Measurements from ENCODE around the gene CUZD1. TPM values are rescaled to one million over a fixed set of nuclear protein-coding genes. Genes with fewer than 3 reads are reported as not detected.

CUZD1 gene
- total RNA-seq, 1 experiment from 2014 or later: 2.1 TPM

DNA sequence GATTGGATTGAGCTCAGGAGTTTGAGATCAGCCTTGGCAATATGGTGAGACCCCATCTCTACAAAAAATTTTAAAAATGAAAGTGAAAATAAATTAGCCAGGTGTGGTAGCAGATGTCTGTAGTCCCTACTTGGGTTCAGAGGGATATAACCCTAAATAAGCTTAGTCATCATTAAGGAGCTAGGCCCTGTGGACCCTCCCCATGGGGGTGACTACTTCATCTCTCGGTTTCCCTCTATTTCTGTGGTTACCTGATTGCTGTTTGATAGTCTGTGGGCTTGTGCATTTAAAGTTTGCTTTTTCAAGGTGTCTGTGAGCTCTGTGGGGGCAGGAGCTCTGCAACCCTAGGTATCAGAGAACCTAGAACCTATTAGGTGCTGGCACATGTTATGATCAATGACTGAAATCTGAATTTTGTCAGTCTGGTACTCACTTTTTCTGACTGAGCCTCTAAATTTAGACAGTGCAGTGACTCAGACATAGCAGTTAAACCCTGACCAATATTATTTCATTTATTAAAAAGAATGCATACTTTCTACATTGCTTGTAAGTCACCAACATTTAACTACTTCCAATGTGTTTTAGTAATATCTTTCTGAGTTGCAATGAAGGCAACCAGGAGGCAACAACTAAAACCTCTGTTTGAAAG lies 8.1 kb upstream of the CUZD1 start:
- Histone ChIP-seq H3K9me3 (ENCODE audit: low read depth, low read length, poor library complexity, severe bottlenecking) (no peaks in the 10 kb centered on the region), H3K4me3 (ENCODE audit: low read depth, low read length, poor library complexity, severe bottlenecking) (no peak overlapping the region), H3K27me3 (replicated peaks; ENCODE audit: insufficient read depth, low read depth, low read length, poor library complexity) (no peaks in the 10 kb centered on the region), H3K27ac (ENCODE audit: low read depth, low read length, poor library complexity, severe bottlenecking) (no peak overlapping the region), H3K36me3 (ENCODE audit: insufficient read depth, low read length, poor library complexity, severe bottlenecking) (no peaks in the 10 kb centered on the region), H3K4me1 (ENCODE audit: insufficient read depth, low read length, poor library complexity, severe bottlenecking) (no peaks in the 10 kb centered on the region)
- CTCF ChIA-PET: no interaction called here
- POLR2A ChIA-PET (ENCODE audit: low non-redundant PET): no interaction called here
- no peak for DNase-seq (ENCODE audit: low spot score)
- intact Hi-C loops (cut with micrococcal nuclease; ENCODE audit: unreplicated experiment): no loop called here
- BruUV-seq (replicated peaks): no TSS peak
- TF ChIP-seq EZH2 (IDR thresholded peaks at IDR 0.05; ENCODE audit: borderline replicate concordance, low read depth, low read length, poor library complexity, severe bottlenecking): no peak
- TF ChIP-seq, protein P1, sequence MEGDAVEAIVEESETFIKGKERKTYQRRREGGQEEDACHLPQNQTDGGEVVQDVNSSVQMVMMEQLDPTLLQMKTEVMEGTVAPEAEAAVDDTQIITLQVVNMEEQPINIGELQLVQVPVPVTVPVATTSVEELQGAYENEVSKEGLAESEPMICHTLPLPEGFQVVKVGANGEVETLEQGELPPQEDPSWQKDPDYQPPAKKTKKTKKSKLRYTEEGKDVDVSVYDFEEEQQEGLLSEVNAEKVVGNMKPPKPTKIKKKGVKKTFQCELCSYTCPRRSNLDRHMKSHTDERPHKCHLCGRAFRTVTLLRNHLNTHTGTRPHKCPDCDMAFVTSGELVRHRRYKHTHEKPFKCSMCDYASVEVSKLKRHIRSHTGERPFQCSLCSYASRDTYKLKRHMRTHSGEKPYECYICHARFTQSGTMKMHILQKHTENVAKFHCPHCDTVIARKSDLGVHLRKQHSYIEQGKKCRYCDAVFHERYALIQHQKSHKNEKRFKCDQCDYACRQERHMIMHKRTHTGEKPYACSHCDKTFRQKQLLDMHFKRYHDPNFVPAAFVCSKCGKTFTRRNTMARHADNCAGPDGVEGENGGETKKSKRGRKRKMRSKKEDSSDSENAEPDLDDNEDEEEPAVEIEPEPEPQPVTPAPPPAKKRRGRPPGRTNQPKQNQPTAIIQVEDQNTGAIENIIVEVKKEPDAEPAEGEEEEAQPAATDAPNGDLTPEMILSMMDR (conservative IDR thresholded peaks at IDR 0.05; ENCODE audit: low read depth, low read length): no peak

DNA sequence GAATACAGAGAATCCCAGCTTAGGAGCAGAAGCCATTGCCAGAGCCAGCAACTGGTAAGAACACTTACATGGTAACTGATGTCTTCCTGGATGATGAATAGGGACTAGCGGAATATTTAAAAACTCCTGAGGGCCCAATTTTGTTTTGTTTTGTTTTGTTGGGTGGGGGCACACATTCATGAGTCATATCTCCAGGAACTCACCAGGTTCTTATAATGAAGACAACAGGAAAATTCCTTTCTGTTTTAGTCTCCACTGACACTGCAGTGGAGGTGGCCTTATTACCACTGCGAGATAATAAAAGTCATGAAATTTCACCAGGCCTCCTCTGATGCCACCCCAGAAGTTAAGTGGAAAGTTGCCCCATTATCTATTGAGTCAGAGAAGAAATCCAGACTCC lies 6.6 kb upstream of the CUZD1 start:
- Histone ChIP-seq H3K9me3 (ENCODE audit: low read depth, low read length, poor library complexity, severe bottlenecking) (no peaks in the 10 kb centered on the region), H3K4me1 (ENCODE audit: insufficient read depth, low read length, poor library complexity, severe bottlenecking) (no peaks in the 10 kb centered on the region), H3K36me3 (ENCODE audit: insufficient read depth, low read length, poor library complexity, severe bottlenecking) (no peaks in the 10 kb centered on the region), H3K27me3 (replicated peaks; ENCODE audit: insufficient read depth, low read depth, low read length, poor library complexity) (no peaks in the 10 kb centered on the region), H3K4me3 (ENCODE audit: low read depth, low read length, poor library complexity, severe bottlenecking) (no peak overlapping the region), H3K27ac (ENCODE audit: low read depth, low read length, poor library complexity, severe bottlenecking) (no peak overlapping the region)
- intact Hi-C loops (cut with micrococcal nuclease; ENCODE audit: unreplicated experiment): no loop called here
- TF ChIP-seq, protein P1 (conservative IDR thresholded peaks at IDR 0.05; ENCODE audit: low read depth, low read length): no peak
- TF ChIP-seq EZH2 (IDR thresholded peaks at IDR 0.05; ENCODE audit: borderline replicate concordance, low read depth, low read length, poor library complexity, severe bottlenecking): no peak
- ChIA-PET POLR2A (ENCODE audit: low non-redundant PET) (no interaction called here), CTCF (no interaction called here)
- no peak for DNase-seq (ENCODE audit: low spot score)
- no TSS peak for BruUV-seq (replicated peaks)

DNA sequence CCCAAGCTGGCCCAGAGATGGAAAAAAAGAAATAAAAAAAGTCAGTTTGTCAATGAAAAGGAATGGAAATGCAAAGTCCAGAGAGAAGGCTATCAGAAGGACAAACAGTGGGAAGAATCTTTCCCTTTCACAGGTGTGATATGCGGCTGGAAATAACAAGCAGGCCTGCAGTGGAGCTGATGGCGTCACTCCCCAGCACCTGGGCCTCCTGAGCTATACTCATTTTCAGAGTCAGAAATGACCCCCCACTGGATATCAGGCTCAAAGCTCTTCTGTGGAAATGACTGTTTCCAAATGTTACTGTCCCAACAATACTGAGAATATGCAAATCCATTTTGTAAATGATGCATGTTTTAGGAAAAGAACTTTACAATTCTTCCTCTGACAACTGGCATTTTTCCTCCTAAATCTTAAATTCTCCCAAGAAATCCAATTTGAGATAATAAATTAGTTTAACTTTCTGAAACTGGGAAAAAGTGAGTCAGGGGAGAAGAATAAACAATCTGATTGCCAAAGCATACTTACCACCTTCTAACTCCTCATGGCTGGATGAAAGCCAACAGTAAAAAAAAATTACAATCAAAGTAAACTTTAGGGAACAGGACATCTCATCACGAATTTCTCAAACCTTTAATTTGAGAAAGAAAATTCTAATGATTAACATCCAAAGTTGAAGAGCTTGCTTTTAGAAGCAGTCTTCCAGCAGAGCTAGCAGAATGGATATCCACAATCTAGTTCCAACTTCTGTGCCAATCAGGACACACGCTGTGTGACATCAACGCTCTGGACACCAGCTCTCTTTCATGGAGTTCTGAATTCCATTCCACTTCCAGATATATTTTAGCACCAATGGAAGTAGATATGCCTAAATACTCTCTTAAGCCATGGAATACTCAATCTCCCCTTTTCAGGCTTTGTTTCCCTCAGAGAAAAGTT lies 5.3 kb upstream of the CUZD1 start:
- H3K4me1 ChIP-seq (ENCODE audit: insufficient read depth, low read length, poor library complexity, severe bottlenecking): no peaks in the 10 kb centered on the region
- BruUV-seq (replicated peaks): no TSS peak
- no peak overlapping the region for H3K4me3 ChIP-seq (ENCODE audit: low read depth, low read length, poor library complexity, severe bottlenecking)
- H3K36me3 ChIP-seq (ENCODE audit: insufficient read depth, low read length, poor library complexity, severe bottlenecking): no peaks in the 10 kb centered on the region
- H3K9me3 ChIP-seq (ENCODE audit: low read depth, low read length, poor library complexity, severe bottlenecking): no peaks in the 10 kb centered on the region
- TF ChIP-seq EZH2 (IDR thresholded peaks at IDR 0.05; ENCODE audit: borderline replicate concordance, low read depth, low read length, poor library complexity, severe bottlenecking): no peak
- TF ChIP-seq, protein P1 (conservative IDR thresholded peaks at IDR 0.05; ENCODE audit: low read depth, low read length): no peak
- H3K27me3 ChIP-seq (replicated peaks; ENCODE audit: insufficient read depth, low read depth, low read length, poor library complexity): no peaks in the 10 kb centered on the region
- H3K27ac ChIP-seq (ENCODE audit: low read depth, low read length, poor library complexity, severe bottlenecking): no peak overlapping the region
- ChIA-PET POLR2A (ENCODE audit: low non-redundant PET) (no interaction called here), CTCF (no interaction called here)
- DNase-seq (ENCODE audit: low spot score): no peak
- intact Hi-C loops (cut with micrococcal nuclease; ENCODE audit: unreplicated experiment): no loop called here
